ENCODE results near the gene DNAL1.
"Not testable (repeated sequence)": the region's sequence is repeated elsewhere in the genome, so short reads cannot be mapped to it uniquely, and the experiment has no call there.

DNAL1 gene

DNA sequence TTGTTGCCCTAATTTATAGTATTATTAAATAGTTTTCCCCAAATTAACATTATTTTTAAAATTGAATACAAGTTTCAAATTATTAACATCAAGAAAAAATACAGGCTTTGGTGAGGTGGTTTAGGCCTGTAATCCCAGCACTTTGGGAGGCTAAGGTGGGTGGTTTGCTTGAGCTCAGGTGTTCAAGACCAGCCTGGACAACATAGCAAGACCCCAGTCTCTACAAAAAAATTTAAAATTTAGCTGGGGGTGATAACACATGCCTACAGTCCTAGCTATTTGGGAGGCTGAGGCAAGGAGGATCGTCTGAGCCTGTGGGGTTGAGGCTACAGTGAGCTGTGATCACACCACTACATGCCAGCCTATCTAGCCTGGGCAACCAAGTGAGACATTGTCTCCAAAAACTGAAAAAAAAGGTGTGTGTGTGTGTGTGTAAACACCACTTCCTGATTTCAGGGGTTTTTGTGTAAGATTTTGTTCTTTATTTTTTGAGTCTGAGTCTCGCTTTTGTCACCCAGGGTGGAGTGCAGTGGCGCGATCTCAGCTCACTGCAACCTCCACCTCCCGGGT, 3.9 kb upstream of the DNAL1 start:
- TF ChIP-seq, protein P1, sequence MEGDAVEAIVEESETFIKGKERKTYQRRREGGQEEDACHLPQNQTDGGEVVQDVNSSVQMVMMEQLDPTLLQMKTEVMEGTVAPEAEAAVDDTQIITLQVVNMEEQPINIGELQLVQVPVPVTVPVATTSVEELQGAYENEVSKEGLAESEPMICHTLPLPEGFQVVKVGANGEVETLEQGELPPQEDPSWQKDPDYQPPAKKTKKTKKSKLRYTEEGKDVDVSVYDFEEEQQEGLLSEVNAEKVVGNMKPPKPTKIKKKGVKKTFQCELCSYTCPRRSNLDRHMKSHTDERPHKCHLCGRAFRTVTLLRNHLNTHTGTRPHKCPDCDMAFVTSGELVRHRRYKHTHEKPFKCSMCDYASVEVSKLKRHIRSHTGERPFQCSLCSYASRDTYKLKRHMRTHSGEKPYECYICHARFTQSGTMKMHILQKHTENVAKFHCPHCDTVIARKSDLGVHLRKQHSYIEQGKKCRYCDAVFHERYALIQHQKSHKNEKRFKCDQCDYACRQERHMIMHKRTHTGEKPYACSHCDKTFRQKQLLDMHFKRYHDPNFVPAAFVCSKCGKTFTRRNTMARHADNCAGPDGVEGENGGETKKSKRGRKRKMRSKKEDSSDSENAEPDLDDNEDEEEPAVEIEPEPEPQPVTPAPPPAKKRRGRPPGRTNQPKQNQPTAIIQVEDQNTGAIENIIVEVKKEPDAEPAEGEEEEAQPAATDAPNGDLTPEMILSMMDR (IDR thresholded peaks at IDR 0.05), result no peak
- Histone ChIP-seq H3K27ac (no peak overlapping the region), H3K4me3 (no peak overlapping the region)
- DNase-seq (ENCODE audit: low spot score), result no peak

DNA sequence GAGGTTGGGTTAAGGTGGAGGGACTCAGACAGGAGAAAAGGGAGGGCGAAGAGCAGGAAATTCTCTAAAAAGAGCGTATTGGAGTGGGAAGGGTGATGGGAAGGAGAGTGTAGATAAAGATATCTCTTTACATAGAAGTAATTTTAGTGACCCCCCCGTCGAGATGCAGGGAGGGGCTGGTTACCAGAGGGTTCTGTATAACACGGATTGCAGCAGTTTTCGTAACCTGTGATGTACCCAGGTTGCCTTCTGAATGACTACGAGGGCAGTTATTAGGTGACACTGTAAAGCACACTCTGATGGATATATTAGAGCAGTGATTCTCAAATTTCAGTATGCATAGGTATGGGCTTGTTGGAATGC, 443 bp downstream of the DNAL1 start:
- peak overlapping the region; percentile 76 to 90 for H3K27ac ChIP-seq
- TF ChIP-seq, protein P1 (IDR thresholded peaks at IDR 0.05), result no peak
- peak overlapping the region; percentile 85 for H3K4me3 ChIP-seq
- DNase-seq (ENCODE audit: low spot score), result no peak

DNA sequence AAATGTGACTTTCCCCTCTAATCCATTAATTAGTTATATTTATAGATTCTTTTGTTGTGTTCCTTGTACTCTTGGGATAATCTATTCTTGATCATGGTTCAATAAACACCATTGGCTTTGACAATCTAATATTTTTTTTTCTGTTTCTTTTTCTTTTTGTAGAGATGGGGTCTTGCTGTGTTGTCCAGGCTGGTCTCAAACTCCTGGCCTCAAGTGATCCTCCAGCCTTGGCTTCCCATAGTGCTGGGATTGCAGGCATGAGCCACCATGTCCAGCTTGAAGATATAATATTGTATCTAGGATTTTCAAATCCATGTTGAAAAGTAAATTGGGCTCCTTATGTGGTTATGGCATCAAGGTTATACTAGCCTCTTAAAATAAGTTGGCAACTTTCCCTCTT, 6.2 kb downstream of the DNAL1 start:
- TF ChIP-seq, protein P1 (IDR thresholded peaks at IDR 0.05), result no peak
- no peak overlapping the region for H3K27ac ChIP-seq
- no peak for DNase-seq (ENCODE audit: low spot score)
- H3K4me3 ChIP-seq, result no peak overlapping the region

DNA sequence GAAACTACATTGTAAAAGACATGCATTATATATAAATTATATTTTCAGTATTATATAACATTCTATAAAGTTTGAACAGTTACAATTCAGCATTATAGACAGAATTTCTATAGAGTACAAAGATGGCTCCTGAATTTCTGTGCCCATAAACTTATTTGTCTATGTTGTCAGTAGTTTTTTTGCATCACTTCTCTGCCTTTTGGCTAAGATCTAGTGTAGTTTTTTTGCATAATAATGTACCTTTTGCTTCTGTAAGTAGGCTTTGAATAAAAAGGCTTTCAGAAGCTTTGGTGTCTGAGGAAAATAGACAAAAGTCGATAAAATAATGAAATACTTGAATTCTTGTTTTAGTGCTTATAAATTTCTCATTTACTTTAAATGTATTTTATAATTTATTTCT, 11.1 kb downstream of the DNAL1 start:
- DNase-seq (ENCODE audit: low spot score), result no peak
- Histone ChIP-seq H3K27ac (no peak overlapping the region), H3K4me3 (no peak overlapping the region)
- TF ChIP-seq, protein P1 (IDR thresholded peaks at IDR 0.05), result no peak

DNA sequence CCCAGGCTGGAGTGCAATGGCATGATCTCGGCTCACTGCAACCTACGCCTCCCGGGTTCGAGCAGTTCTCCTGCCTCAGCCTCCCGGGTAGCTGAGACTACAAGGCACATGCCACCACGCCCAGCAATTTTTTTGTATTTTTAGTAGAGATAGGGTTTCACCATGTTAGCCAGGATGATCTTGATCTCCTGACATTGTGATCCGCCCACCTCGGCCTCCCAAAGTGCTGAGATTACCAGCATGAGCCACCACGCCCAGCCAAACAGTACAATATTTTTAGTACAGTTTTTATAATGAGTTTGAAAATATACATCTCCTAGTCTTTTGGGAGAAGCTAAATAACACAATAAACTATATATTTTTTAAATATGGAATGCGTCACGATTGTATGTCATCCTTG, 14.4 kb downstream of the DNAL1 start:
- not testable (repeated sequence) for H3K27ac ChIP-seq; DNase-seq (ENCODE audit: low spot score); H3K4me3 ChIP-seq

DNA sequence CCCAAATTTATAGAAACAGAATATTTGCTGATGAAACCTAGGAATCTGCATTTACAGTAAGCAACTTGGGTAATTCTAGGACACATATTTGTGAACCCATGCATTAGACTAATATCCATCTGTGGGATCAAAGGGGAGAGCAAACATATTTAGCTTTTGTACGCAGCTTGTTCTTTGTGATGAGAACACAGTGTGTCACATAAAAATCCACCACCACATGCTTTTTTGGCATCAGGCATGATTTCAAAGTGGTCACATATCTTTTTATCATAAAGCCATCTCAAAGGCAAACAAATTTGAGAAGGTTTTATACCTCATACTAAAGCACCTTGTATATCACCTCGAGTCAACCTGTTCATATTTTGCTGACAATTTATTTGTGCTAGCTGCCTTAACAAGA, 15.7 kb downstream of the DNAL1 start:
- Histone ChIP-seq H3K27ac (no peak overlapping the region), H3K4me3 (no peak overlapping the region)
- no peak for DNase-seq (ENCODE audit: low spot score)
- TF ChIP-seq, protein P1 (IDR thresholded peaks at IDR 0.05), result no peak

DNA sequence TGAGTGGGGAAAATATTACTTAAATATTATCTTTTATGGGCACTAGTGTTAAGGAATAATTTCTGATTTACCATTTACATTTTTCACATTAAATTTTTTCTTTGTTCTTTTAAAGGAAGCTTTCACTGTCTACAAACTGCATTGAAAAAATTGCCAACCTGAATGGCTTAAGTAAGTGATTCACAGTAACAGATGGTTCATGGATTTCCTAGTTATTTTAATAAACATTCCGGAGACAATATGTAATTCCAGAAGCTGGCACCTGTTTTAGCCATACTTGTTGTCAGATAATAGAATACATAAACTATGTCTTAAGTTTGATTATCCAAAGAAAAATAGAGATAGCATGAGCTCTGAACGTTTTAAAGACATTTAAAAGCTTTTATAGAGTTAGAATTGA, 17.1 kb downstream of the DNAL1 start:
- TF ChIP-seq, protein P1 (IDR thresholded peaks at IDR 0.05), result no peak
- Histone ChIP-seq H3K27ac (no peak overlapping the region), H3K4me3 (no peak overlapping the region)
- DNase-seq (ENCODE audit: low spot score), result no peak

DNA sequence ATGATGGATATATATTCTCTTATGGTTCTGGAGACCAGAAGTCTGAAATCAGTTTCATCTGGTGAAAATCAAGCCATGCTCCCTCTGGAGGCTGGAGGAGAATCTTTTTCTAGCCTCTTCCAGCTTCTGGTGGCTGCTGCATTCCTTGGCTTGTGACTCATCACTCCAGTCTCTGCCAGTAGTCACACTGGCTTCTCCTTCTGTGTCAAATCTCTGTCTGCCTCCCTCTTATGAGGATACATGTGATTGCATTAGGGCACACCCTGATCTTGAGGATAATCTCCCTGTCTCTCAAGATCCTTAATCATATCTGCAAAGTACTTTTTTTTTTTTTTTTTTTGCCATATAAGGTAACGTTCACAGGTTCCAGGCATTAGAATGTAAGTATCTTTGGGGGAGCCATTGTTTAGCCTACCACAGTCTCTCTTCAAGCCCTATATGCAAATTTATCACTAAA, 17.7 kb downstream of the DNAL1 start:
- TF ChIP-seq, protein P1 (IDR thresholded peaks at IDR 0.05), result no peak
- Histone ChIP-seq H3K4me3 (no peak overlapping the region), H3K27ac (no peak overlapping the region)
- no peak for DNase-seq (ENCODE audit: low spot score)

Data from coronary artery (tissue), 2 donors.